GM10266 (cell line): ENCODE results near the gene EPOP.

Experiments
- DNase-seq: peaks from one replicate; pipeline ENCODE4 v3.0.0; 2012; ENCODE audit errors: extremely low spot score
- CTCF ChIP-seq: IDR thresholded peaks from 2 replicates; pipeline ENCODE4 v1.5.1; 2012; ENCODE audit warnings: mild to moderate bottlenecking, low read depth; ENCODE audit not compliant: control insufficient read depth, insufficient read depth; ENCODE audit errors: missing control alignments

EPOP gene

GRCh38 chr17:38681096-38681495 is 6.3 kb upstream of the EPOP start:
- no peak for TF ChIP-seq CTCF
- DNase-seq, result no peak

- no peak for DNase-seq
- no peak for TF ChIP-seq CTCF
Measured at GRCh38 chr17:38677819-38678218, 3.1 kb upstream of the EPOP start.

DNA sequence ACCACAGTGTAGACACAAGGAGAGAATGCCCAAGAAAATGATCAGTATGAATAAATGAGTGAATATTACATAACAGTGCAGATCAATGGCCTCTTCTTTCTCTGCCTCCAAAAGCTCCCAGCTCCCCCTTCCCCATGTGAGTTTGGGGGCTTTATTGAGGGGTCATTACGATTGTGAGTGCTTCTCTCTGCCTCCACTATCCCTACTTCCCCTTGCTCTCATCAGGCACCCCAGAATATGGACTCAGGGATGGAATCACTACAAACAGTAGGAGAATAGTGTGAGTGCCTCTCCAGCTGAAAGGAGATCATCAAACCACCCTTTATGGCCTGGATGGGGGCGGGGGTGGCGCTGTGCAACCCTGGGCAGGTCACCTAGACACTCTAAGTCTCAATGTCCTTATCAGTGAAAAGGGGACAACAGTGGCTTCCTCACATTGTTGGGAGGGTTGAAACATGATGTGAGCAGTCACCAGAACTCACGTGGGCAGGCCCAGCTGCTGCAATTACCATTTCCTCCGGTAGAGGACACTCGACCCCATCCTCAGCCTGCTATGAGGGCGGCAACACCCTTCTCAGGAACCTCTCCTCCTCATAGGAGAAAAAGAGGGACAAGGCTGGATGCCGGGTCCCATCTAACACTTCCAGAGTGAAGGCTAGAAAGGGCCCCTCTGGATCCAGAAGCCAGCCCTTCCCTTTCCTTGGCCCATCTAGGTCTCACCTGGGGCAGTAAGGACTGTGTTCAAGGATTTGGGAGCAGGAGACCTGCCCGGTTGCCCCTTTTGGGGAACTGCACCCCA is 2.1 kb upstream of the EPOP start:
- peak; percentile 97 for TF ChIP-seq CTCF

GRCh38 chr17:38674014-38674748 is 576 bp downstream of the EPOP start:
- DNase-seq, result no peak
- TF ChIP-seq CTCF, result peak; percentile 33

More for the DNA sequence above, 2.1 kb upstream of the EPOP start:
- DNase-seq, result peak; percentile 83

DNA sequence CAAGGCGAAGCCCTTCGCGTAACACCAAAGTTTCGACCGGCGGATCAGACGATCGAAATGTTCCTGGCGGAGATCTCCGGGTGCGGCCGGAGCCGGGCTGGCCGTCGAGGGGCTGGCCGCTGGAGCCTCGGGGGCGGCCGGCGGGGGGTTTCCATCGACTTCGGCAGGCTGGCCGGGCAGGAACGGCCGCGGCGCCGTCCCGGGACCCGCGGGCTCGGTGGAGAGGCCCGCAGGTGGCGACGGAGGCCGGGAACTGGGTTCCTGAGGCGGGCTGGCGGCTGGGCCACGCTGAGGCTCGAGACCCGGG is 1.1 kb downstream of the EPOP start:
- peak; percentile 57 for DNase-seq

GRCh38 chr17:38672788-38673706 is 1.7 kb downstream of the EPOP start:
- no peak for DNase-seq
- no peak for TF ChIP-seq CTCF

More for the DNA sequence above, 1.1 kb downstream of the EPOP start:
- peak; percentile 38 for TF ChIP-seq CTCF
